Parathyroid adenoma (tissue), 2 donors: ENCODE measurements around the gene IGF1R.

Source experiments
- H2AFZ ChIP-seq: fragments of 300-600 bp; sonication (generic); one replicate; pipeline ENCODE4 v1.7.0; 2017; ENCODE audit warnings: antibody characterized with exemption, mild to moderate bottlenecking
- H3K27ac ChIP-seq: fragments of 300-600 bp; sonication (generic); one replicate; pipeline ENCODE4 v1.7.0; 2017
- H3K27me3 ChIP-seq: fragments of 300-600 bp; sonication (generic); one replicate; pipeline ENCODE4 v1.7.0; 2017; ENCODE audit warnings: low read length; ENCODE audit not compliant: control insufficient read depth, insufficient read depth
- H3K36me3 ChIP-seq: fragments of 300-600 bp; sonication (generic); one replicate; pipeline ENCODE4 v1.7.0; 2017; ENCODE audit warnings: low read length; ENCODE audit not compliant: control insufficient read depth, insufficient read depth
- H3K4me1 ChIP-seq: fragments of 300-600 bp; sonication (generic); one replicate; pipeline ENCODE4 v1.7.0; 2017; ENCODE audit warnings: control low read depth
- H3K4me2 ChIP-seq: fragments of 300-600 bp; sonication (generic); one replicate; pipeline ENCODE4 v1.7.0; 2017; ENCODE audit warnings: low read length
- H3K4me3 ChIP-seq: fragments of 300-600 bp; sonication (generic); one replicate; pipeline ENCODE4 v1.7.0; 2017; ENCODE audit warnings: low read depth, low read length
- H3K79me2 ChIP-seq: fragments of 300-600 bp; sonication (generic); one replicate; pipeline ENCODE4 v1.7.0; 2017; ENCODE audit warnings: control low read depth
- H3K9ac ChIP-seq: fragments of 300-600 bp; sonication (generic); one replicate; pipeline ENCODE4 v1.7.0; 2017; ENCODE audit warnings: mild to moderate bottlenecking
- H3K9me3 ChIP-seq: fragments of 300-600 bp; sonication (generic); one replicate; pipeline ENCODE4 v1.7.0; 2017; ENCODE audit warnings: low read length; ENCODE audit not compliant: control insufficient read depth
- CTCF ChIP-seq: fragments of 300-600 bp; sonication (generic); IDR thresholded peaks from one replicate; pipeline ENCODE4 v1.7.0; 2017; ENCODE audit warnings: antibody characterized with exemption, mild to moderate bottlenecking
- donor health status: primary hyperparathyroidism.

The IGF1R gene

GRCh38 chr15:98948941-98949340 lies 300.6 kb downstream of the IGF1R start:
- no peak overlapping the region for H3K27ac ChIP-seq
- no peak for TF ChIP-seq CTCF
- no peak overlapping the region for H3K9ac ChIP-seq
- H3K27me3 ChIP-seq: no peaks in the 10 kb centered on the region
- H2AFZ ChIP-seq: no peak overlapping the region
- no peaks in the 10 kb centered on the region for H3K79me2 ChIP-seq
- no peaks in the 10 kb centered on the region for H3K9me3 ChIP-seq
- no peak overlapping the region for H3K4me2 ChIP-seq
- H3K4me1 ChIP-seq: peaks cover 6% of the 10 kb centered on the region
- H3K36me3 ChIP-seq: no peaks in the 10 kb centered on the region
- H3K4me3 ChIP-seq: no peak overlapping the region

GRCh38 chr15:98949624-98950023 lies 301.3 kb downstream of the IGF1R start:
- Histone ChIP-seq H3K27me3 (no peaks in the 10 kb centered on the region), H3K9me3 (no peaks in the 10 kb centered on the region), H3K9ac (no peak overlapping the region), H3K4me2 (no peak overlapping the region), H3K36me3 (no peaks in the 10 kb centered on the region), H2AFZ (no peak overlapping the region), H3K27ac (no peak overlapping the region), H3K79me2 (no peaks in the 10 kb centered on the region), H3K4me1 (peaks cover 2% of the 10 kb centered on the region), H3K4me3 (no peak overlapping the region)
- TF ChIP-seq CTCF: no peak

- Histone ChIP-seq H3K27me3 (no peaks in the 10 kb centered on the region), H3K9me3 (no peaks in the 10 kb centered on the region), H3K27ac (no peak overlapping the region), H3K4me2 (no peak overlapping the region), H3K4me3 (no peak overlapping the region), H2AFZ (no peak overlapping the region), H3K9ac (no peak overlapping the region), H3K79me2 (no peaks in the 10 kb centered on the region), H3K36me3 (no peaks in the 10 kb centered on the region), H3K4me1 (no peaks in the 10 kb centered on the region)
- TF ChIP-seq CTCF: no peak
Observed at GRCh38 chr15:98950248-98950647, 301.9 kb downstream of the IGF1R start.

- H3K36me3 ChIP-seq: no peaks in the 10 kb centered on the region
- TF ChIP-seq CTCF: no peak
- no peaks in the 10 kb centered on the region for H3K27me3 ChIP-seq
- H3K27ac ChIP-seq: no peak overlapping the region
- no peaks in the 10 kb centered on the region for H3K79me2 ChIP-seq
- H3K4me2 ChIP-seq: no peak overlapping the region
- H3K9ac ChIP-seq: no peak overlapping the region
- no peaks in the 10 kb centered on the region for H3K9me3 ChIP-seq
- H3K4me1 ChIP-seq: no peaks in the 10 kb centered on the region
- no peak overlapping the region for H2AFZ ChIP-seq
- no peak overlapping the region for H3K4me3 ChIP-seq
Observed at GRCh38 chr15:98951004-98951403, 302.7 kb downstream of the IGF1R start.

GRCh38 chr15:98951493-98952320 lies 303.4 kb downstream of the IGF1R start:
- Histone ChIP-seq H3K4me1 (no peaks in the 10 kb centered on the region), H3K9me3 (no peaks in the 10 kb centered on the region), H3K27me3 (no peaks in the 10 kb centered on the region), H3K9ac (no peak overlapping the region), H2AFZ (no peak overlapping the region), H3K36me3 (no peaks in the 10 kb centered on the region), H3K4me3 (no peak overlapping the region), H3K4me2 (no peak overlapping the region), H3K27ac (no peak overlapping the region), H3K79me2 (no peaks in the 10 kb centered on the region)
- no peak for TF ChIP-seq CTCF
